HG02943 (cell line): ENCODE results near the gene UGT2B15.
"Not testable (repeated sequence)": the region's sequence is repeated elsewhere in the genome, so short reads cannot be mapped to it uniquely, and the experiment has no call there.

ENCODE experiments used
- ATAC-seq: cut with Tn5 transposase; IDR thresholded peaks from one replicate; pipeline ENCODE4 v1.9.1; 2021; ENCODE audit warnings: mild to moderate bottlenecking, low read depth, moderate library complexity; ENCODE audit not compliant: unreplicated experiment

Gene UGT2B15

GRCh38 chr4:68670479-68670939 lies at the start of gene UGT2B15:
Gene UGT2B15 (minus strand): TSS chr4:68670652. CDS start chr4:68670618, 34 bp downstream.
- not testable (repeated sequence) for ATAC-seq

- ATAC-seq = no peak
Observed at GRCh38 chr4:68719075-68719473, 48.6 kb upstream of the UGT2B15 start.

- ATAC-seq = no peak
Observed at GRCh38 chr4:68718447-68719074, 48.1 kb upstream of the UGT2B15 start.

GRCh38 chr4:68717999-68718398 lies 47.5 kb upstream of the UGT2B15 start:
- no peak for ATAC-seq

GRCh38 chr4:68714400-68714799 lies 43.9 kb upstream of the UGT2B15 start:
- no peak for ATAC-seq

- no peak for ATAC-seq
Observed at GRCh38 chr4:68712207-68712606, 41.8 kb upstream of the UGT2B15 start.

GRCh38 chr4:68708566-68708965 lies 38.1 kb upstream of the UGT2B15 start:
- no peak for ATAC-seq

GRCh38 chr4:68703168-68703567 lies 32.7 kb upstream of the UGT2B15 start:
- not testable (repeated sequence) for ATAC-seq

GRCh38 chr4:68700152-68700551 lies 29.7 kb upstream of the UGT2B15 start:
- no peak for ATAC-seq

GRCh38 chr4:68693325-68694075 lies 23.0 kb upstream of the UGT2B15 start:
- ATAC-seq = no peak

- ATAC-seq = no peak
Observed at GRCh38 chr4:68691186-68691585, 20.7 kb upstream of the UGT2B15 start.

- no peak for ATAC-seq
Observed at GRCh38 chr4:68683034-68683433, 12.6 kb upstream of the UGT2B15 start.

GRCh38 chr4:68681298-68681697 lies 10.8 kb upstream of the UGT2B15 start:
- ATAC-seq = not testable (repeated sequence)

GRCh38 chr4:68673143-68673542 lies 2.7 kb upstream of the UGT2B15 start:
- no peak for ATAC-seq

GRCh38 chr4:68671217-68671616 lies 765 bp upstream of the UGT2B15 start:
- ATAC-seq = not testable (repeated sequence)

GRCh38 chr4:68668537-68669163 lies 1.8 kb downstream of the UGT2B15 start:
- not testable (repeated sequence) for ATAC-seq

GRCh38 chr4:68667551-68667950 lies 2.9 kb downstream of the UGT2B15 start:
- ATAC-seq = not testable (repeated sequence)

GRCh38 chr4:68664721-68665120 lies 5.7 kb downstream of the UGT2B15 start:
- ATAC-seq = not testable (repeated sequence)

GRCh38 chr4:68662836-68663574 lies 7.4 kb downstream of the UGT2B15 start:
- ATAC-seq = not testable (repeated sequence)

GRCh38 chr4:68658672-68659071 lies 11.8 kb downstream of the UGT2B15 start:
- no peak for ATAC-seq
